HG03159 (cell line): Measurements from ENCODE around the gene PRDM15.

Experiments
- ATAC-seq: cut with Tn5 transposase; IDR thresholded peaks from one replicate; pipeline ENCODE4 v1.9.1; 2021; ENCODE audit warnings: mild to moderate bottlenecking, moderate library complexity; ENCODE audit not compliant: unreplicated experiment

PRDM15 gene

GRCh38 chr21:41866274-41866809 lies 12.8 kb downstream of the PRDM15 start:
- ATAC-seq, result no peak

DNA sequence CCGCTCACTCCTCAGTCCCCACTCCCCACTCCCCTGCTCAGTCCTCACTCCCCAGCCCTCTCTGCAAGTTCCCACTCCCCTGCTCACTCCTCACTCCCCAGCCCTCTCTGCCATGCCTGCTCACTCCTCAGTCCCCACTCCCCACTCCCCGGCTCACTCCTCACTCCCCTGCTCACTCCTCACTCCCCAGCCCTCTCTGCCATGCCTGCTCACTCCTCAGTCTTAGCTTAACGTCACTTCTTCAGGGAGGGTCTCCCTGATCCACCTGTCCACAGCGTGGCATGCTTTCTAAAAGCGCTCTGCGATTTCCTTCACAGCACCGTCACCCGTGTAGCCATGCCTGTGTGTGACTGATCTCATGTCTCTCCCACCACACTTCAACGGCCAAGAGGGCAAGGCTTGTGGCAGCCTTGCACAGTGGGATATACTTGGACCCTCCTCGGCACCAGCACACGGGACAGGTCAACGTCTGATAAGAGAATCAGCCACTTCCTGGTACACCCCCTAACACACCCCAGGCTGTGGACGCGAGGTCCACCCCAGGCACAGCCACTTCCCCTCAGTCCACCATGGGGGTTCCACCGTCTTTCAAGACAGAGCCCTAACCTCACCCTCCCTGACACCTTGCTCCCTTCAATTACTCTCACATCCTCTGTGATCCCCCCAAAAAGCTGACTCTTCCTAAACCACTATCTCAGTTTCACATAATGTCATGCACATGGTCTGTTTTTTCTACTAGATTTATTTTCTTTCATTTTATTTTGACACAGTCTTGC lies 14.0 kb downstream of the PRDM15 start:
- ATAC-seq, result peak; percentile 49

- no peak for ATAC-seq
These were observed 14.7 kb downstream of the PRDM15 start for GRCh38 chr21:41864311-41865001.

- ATAC-seq, result no peak
These were observed 15.8 kb downstream of the PRDM15 start for GRCh38 chr21:41863439-41863740.

GRCh38 chr21:41861987-41862386 lies 17.2 kb downstream of the PRDM15 start:
- no peak for ATAC-seq

- ATAC-seq, result no peak
These were observed 17.9 kb downstream of the PRDM15 start for GRCh38 chr21:41861255-41861654.

DNA sequence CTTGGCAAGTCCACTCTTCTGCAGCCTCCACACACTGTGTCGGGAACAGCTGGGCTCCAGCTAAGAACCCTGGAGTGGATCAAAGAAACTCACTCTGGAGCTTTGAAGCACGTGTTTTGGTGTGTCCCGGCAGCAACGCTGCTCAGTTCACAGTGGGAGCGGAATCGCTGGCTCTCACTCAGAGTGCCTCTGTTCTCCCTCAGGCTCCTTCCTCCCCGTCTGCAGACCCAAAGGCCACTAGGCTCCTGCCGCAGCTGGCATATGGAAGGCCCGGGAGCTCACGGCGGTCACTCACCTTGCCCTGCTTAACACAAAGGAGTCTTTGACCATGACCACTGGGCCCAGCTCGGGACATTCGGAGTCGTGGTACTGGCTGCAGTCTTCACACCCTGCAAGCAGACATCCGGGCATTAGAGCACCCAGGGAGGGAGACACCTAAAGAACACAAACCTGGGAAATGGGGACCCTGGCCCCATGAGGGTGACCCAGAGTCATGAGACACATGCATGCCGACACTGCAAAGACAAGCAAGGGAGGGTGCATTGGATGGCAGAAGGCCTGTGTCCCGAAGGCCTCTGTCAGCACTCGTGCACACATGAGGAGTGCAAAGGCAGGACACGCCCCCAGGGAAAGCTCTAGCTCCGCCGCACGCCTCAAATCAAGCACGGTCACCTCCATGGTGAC lies 19.7 kb downstream of the PRDM15 start:
- no peak for ATAC-seq

- ATAC-seq, result no peak
These were observed 20.5 kb downstream of the PRDM15 start for GRCh38 chr21:41858466-41859296.

DNA sequence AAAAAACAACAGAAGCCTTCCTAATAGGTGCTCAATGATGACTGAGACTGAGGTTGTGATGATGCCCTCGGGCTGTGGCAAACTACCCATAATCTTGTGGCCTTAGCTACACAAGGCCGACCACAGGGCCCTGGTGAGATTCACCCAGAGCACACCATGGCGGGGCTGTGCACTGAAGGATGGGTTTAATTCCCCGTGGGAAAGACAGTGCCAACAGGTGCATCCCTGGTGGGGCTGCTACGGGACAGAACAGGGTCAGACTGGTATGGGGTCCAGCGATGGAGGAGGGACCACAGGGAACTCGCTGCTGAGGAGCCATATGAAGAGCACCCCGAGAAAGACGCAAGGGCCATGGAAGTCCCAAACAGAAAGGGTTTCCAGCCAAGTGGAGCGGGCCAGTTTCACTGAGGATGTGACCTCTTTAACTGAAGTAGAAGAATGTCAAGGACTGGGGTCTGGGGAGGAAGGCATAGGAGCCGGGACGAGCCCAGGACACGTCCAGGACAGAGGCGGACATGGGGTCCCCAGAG lies 21.3 kb downstream of the PRDM15 start:
- ATAC-seq, result no peak

DNA sequence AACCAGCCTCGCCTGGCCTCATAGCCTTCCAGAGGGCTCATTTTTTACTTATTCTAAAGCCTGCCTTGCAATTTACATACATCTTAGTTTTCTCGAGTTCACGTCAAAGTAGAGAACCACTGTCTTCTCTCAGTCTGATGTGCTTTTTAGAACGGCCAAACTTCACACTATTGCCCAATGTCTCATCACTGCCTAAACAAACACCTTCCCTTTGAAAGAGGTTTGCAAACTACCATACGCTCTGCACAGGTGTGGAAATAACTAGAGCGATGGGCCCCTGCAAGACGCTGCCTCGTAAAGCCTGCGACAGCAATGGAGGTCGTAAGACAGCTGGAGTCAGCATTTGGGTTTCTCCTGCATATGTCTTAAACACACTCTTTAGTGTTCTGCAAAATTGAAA lies 22.6 kb downstream of the PRDM15 start:
- no peak for ATAC-seq

GRCh38 chr21:41854426-41854995 lies 24.6 kb downstream of the PRDM15 start:
- ATAC-seq, result no peak

DNA sequence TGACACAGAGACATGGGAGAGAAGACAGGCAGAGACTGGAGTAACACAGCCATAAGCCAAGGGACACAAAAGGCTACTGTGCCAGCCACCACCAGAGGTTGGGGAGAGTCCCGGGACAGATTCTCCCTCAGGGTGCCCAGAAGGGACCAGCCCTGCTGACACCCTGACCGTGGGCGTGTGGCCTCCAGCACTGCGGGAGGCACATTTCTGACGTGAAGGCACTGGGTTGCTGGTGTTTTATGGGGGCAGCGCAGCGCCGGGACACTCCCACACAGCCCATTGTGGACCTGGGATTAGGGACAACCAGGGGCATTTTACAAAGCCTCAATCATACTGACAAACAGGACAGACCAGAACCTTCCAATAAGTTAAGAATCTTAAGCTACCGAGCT lies 26.2 kb downstream of the PRDM15 start:
- no peak for ATAC-seq

GRCh38 chr21:41852151-41852928 lies 26.8 kb downstream of the PRDM15 start:
- ATAC-seq, result no peak

DNA sequence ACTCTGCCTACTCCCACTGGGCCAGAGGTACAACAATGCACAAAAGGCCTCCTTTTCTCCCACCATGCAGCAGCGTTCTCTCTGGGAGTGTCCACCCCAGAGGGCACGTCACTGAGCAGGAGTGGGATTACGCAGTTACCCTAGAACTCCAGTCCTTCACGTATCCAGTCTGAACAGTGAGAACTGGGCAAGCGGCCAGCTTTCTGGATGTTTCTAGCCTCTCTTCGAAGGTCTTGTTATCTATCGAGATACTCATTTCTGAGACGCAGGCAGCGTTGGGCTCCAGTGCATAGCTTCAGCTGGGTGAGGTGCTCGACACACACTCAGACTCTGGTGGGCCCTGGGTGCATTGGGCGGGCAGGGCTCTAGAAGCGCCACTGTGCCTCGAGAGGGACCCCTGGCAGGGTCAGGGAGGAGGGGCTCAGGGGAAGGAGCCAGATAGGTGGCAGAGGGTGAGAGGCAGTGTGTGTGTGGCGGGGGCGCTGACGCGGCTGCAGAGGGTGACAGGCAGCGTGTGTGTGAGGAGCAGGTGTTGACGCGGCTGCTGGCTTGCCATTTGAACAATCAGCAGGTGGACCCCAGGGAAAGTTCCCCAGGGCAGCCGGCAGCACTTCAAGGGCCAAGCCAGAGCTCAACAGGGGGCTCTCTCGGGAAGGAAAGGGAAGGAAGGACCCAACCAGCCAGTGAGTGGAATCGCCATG lies 27.9 kb downstream of the PRDM15 start:
- ATAC-seq, result no peak

GRCh38 chr21:41850085-41850484 lies 29.1 kb downstream of the PRDM15 start:
- ATAC-seq, result no peak

DNA sequence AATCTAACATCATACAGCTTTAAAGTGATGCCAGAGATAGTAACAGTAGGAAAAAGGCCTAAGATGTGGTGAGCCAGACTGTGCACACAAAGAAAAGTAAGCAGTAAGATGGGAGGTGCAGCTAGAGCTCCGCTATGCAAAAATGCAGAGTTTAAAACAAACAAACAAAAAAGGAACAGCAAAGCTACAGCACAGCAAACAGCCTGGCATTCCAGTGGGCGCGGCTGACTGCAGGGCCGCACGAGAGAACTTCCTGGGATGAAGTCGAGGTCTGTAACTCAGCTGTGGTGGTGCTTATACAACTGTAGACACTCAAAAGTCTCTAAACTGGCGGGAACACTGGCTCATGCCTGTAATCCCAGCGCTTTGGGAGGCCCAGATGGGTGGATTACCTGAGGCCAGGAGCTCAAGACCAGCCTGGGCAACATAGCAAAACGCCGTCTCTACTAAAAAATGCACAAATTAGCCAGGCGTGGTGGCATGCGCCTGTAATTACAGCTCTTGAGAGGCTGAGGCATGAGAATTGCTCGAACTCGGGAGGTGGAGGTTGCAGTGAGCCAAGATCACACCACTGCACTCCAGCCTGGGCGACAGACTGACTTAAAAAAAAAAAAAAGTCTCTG lies 30.1 kb downstream of the PRDM15 start:
- no peak for ATAC-seq

DNA sequence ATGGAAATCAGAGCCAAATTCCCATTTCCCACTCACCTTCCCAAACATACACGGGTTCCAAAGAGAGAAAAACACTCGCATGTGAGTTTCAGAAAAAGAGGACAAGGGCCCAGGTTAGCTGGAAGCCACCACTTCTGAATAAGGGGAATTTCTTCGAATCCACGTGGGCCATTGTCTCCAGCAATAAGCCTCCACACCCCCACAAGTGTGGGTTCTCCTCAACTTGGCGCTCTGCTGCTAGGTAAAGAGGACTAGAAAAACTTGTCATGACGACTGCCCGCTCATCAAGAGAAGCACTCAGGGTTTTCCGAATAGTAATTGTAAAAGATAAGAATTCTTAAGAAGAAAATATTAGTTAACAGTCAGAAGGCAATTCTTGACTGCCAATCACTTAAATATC lies 30.6 kb downstream of the PRDM15 start:
- no peak for ATAC-seq

DNA sequence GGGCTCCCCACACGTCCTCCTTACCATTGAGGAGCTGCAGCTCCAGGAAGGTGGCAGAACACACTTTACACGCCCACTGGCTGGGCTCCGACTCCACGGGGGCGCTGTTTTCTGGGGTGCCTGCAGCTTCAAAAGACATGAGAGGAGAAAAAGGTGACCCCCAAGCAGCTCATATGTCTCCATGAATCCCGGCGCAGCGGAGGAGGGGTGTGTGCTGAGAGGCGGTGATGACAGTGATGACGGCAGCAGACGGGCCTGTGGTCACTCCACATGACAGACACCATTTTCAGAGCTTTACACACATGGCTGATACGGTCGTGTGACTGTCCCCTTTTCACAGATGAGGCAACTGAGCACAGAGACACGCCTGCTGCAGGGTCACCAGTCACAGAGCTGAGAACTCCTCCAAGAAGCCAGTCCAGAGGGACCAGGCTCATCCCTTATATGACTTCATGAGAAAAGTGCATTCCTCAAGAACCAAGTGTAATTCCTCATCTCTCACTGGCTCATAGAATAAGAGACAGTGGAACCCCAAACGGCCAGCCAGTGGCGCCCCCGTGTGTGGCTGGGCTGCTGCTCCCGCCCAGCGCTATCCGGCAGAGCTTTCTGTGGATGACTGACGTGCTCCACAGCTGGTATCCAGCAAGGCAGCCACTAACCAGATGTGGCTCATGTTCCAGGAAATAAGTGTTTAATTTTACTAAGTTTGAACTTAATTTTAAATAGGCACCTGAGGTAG lies 31.9 kb downstream of the PRDM15 start:
- no peak for ATAC-seq
